Hepatocyte (in vitro differentiated cells): ENCODE results near the gene ADAMTS2. TPM values are rescaled to one million over a fixed set of nuclear protein-coding genes. Genes with fewer than 3 reads are reported as not detected.

Source experiments
- DNase-seq: peaks from one replicate; pipeline ENCODE4 v3.0.0-alpha.2; 2016; ENCODE audit warnings: low spot score
- H2AFZ ChIP-seq: fragments of 200-600 bp; sonication (generic); 2 replicates; pipeline ENCODE4 v1.6.0; 2016; ENCODE audit warnings: antibody characterized with exemption, mild to moderate bottlenecking
- H3K27ac ChIP-seq: fragments of 200-600 bp; sonication (generic); 2 replicates; pipeline ENCODE4 v1.5.1; 2016; ENCODE audit warnings: mild to moderate bottlenecking
- H3K27me3 ChIP-seq: fragments of 200-600 bp; sonication (generic); 2 replicates; pipeline ENCODE4 v1.6.1; 2016
- H3K36me3 ChIP-seq: fragments of 200-600 bp; sonication (generic); replicated peaks from 2 replicates; pipeline ENCODE4 v1.5.1; 2016; ENCODE audit warnings: low read depth; ENCODE audit not compliant: insufficient read depth
- H3K4me1 ChIP-seq: fragments of 200-600 bp; sonication (generic); 2 replicates; pipeline ENCODE4 v1.5.1; 2016; ENCODE audit warnings: mild to moderate bottlenecking, moderate library complexity; ENCODE audit not compliant: insufficient read depth
- H3K4me2 ChIP-seq: fragments of 200-600 bp; sonication (generic); 2 replicates; pipeline ENCODE4 v1.6.0; 2016
- H3K4me3 ChIP-seq: fragments of 200-600 bp; sonication (generic); 2 replicates; pipeline ENCODE4 v1.5.1; 2016; ENCODE audit warnings: mild to moderate bottlenecking
- H3K79me2 ChIP-seq: fragments of 200-600 bp; sonication (generic); 2 replicates; pipeline ENCODE4 v1.6.0; 2017; ENCODE audit warnings: mild to moderate bottlenecking
- H3K9me2 ChIP-seq: fragments of 200-600 bp; sonication (generic); replicated peaks from 2 replicates; pipeline ENCODE4 v1.6.0; 2017; ENCODE audit warnings: mild to moderate bottlenecking; ENCODE audit not compliant: insufficient read depth
- H3K9me3 ChIP-seq: fragments of 200-600 bp; sonication (generic); 2 replicates; pipeline ENCODE4 v1.5.1; 2016; ENCODE audit warnings: low read depth, mild to moderate bottlenecking
- H4K20me1 ChIP-seq: fragments of 200-600 bp; sonication (generic); 2 replicates; pipeline ENCODE4 v1.6.0; 2016; ENCODE audit warnings: mild to moderate bottlenecking; ENCODE audit not compliant: insufficient read depth, poor library complexity, severe bottlenecking
- EZH2 ChIP-seq: fragments of 200-600 bp; sonication (generic); IDR thresholded peaks from 2 replicates; pipeline ENCODE4 v1.6.1; 2016; ENCODE audit warnings: antibody characterized with exemption, mild to moderate bottlenecking, borderline replicate concordance
- EZH2phosphoT487 ChIP-seq: fragments of 200-600 bp; sonication (generic); IDR thresholded peaks from one replicate; pipeline ENCODE4 v1.6.1; 2018; ENCODE audit warnings: antibody characterized with exemption, mild to moderate bottlenecking, low read depth, moderate library complexity; ENCODE audit not compliant: unreplicated experiment, severe bottlenecking
- WGBS: methylation state at CpG from one replicate; pipeline ENCODE4 v1.1.6; 2016; ENCODE audit warnings: low lambda C conversion rate; ENCODE audit errors: missing lambda C conversion rate; 5-methylcytosine and 5-hydroxymethylcytosine counted together
- polyA plus RNA-seq: library from polyadenylated mRNA; unstranded; fragments of >200 nt; fragmentation: Nextera tagmentation; extraction: Ambion mirVana; gene quantifications from 2 replicates; pipeline ENCODE4 v1.2.1, GENCODE V29; 2016
- total RNA-seq: library from RNA; depleted of rRNA; stranded (reverse); fragments of >200 nt; gene quantifications from 2 replicates; pipeline ENCODE4 v1.2.3, GENCODE V29; 2014
- TF ChIP-seq, protein P1 (sequence below): fragments of 200-600 bp; sonication (generic); IDR thresholded peaks from 2 replicates; pipeline ENCODE4 v1.5.1; 2016; ENCODE audit warnings: antibody characterized with exemption, mild to moderate bottlenecking; ENCODE audit not compliant: poor library complexity

ADAMTS2 gene
- total and polyA plus RNA-seq, 2 experiments from 2014 or later: 55.4 to 78.8 TPM

DNA sequence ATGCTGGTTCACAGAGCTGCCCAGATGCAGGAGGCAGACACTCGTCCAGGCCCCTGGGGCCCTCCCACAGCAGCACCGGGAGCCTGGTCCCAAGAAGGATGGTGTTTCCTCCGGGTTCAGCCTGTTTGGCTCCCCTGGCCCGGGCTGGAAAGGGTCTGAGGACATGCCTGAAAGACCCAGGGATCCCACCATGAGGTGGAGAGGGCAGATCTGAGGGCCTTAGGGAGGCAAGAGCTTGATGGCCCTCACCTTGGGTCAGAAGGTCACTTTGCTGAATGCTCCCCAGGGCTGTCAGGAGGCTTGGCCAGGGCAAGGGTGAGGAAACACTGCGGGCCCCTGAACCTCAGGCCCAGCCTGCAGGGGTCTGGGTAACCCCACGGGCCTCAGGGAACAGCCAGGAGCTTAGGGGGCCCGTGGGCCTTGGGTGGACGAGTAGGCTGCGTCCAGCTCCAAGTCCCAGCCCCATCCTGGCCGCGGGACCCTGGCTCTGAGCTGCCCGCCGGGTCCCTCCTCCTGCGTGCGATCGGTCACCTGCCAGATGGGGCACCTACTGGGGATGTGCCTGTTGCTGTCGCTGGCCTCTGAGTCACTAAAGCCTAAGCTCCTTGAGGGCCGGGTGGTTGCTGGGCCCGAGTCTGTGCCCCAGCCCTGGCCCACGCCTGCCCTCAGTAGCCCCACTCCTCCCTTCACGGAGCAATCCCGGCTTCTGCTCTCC lies 178.9 kb downstream of the ADAMTS2 start:
- Histone ChIP-seq H3K36me3 (no peaks in the 10 kb centered on the region), H3K9me3 (no peaks in the 10 kb centered on the region), H2AFZ (no peak overlapping the region), H3K27ac (no peak overlapping the region), H3K4me3 (no peak overlapping the region), H3K79me2 (no peaks in the 10 kb centered on the region), H3K27me3 (no peaks in the 10 kb centered on the region), H3K4me2 (no peak overlapping the region), H3K4me1 (no peaks in the 10 kb centered on the region), H3K9me2 (no peaks in the 10 kb centered on the region), H4K20me1 (no peaks in the 10 kb centered on the region)
- DNase-seq: no peak
- WGBS: 94% methylated on average over 22 of the region's 22 CpGs
- TF ChIP-seq, protein P1, sequence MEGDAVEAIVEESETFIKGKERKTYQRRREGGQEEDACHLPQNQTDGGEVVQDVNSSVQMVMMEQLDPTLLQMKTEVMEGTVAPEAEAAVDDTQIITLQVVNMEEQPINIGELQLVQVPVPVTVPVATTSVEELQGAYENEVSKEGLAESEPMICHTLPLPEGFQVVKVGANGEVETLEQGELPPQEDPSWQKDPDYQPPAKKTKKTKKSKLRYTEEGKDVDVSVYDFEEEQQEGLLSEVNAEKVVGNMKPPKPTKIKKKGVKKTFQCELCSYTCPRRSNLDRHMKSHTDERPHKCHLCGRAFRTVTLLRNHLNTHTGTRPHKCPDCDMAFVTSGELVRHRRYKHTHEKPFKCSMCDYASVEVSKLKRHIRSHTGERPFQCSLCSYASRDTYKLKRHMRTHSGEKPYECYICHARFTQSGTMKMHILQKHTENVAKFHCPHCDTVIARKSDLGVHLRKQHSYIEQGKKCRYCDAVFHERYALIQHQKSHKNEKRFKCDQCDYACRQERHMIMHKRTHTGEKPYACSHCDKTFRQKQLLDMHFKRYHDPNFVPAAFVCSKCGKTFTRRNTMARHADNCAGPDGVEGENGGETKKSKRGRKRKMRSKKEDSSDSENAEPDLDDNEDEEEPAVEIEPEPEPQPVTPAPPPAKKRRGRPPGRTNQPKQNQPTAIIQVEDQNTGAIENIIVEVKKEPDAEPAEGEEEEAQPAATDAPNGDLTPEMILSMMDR: no peak
- no peak for TF ChIP-seq EZH2
- no peak for TF ChIP-seq EZH2phosphoT487

DNA sequence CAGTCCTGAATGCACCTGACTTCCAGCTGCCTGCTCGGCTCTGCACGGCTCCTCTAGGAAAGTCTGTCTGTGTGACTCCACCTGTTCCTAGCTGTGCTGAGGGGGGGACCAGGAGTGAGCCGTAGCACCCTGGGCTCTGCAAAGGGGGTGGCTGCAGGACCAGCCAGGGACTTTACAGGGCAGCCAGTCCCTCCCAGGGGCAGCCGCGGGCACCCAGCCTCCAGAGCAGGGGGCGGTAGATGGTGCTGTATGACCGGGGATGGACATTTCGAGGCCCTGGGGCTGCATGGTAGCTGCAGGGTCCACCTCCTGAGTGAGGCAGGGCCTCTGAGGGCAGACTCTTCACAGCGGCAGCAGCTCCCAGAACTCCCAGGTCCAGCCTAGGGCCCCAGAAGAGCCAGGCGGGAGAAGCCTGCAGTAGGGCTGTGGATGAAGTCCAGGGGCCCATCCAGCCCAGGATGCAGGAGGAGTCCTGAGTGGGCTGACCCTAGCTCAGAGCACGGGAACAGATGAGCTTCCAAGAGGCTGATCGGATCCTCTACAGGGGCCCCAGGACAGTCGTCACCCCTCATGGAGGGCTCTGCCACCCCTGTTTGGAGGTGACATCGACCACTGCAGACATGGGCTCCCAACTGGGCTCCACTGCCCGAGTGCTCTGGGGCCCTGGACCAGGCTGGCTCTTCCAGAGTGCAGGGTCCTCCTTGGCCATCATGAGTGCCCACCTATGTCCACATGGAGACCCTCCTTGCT lies 179.7 kb downstream of the ADAMTS2 start:
- Histone ChIP-seq H3K9me2 (no peaks in the 10 kb centered on the region), H3K4me2 (no peak overlapping the region), H3K27me3 (no peaks in the 10 kb centered on the region), H3K4me1 (no peaks in the 10 kb centered on the region), H4K20me1 (no peaks in the 10 kb centered on the region), H3K9me3 (no peaks in the 10 kb centered on the region), H3K27ac (no peak overlapping the region), H3K79me2 (no peaks in the 10 kb centered on the region), H2AFZ (no peak overlapping the region), H3K4me3 (no peak overlapping the region), H3K36me3 (no peaks in the 10 kb centered on the region)
- TF ChIP-seq EZH2 (no peak), EZH2phosphoT487 (no peak)
- TF ChIP-seq, protein P1: no peak
- 90% methylated on average over 15 of the region's 15 CpGs for WGBS
- no peak for DNase-seq

DNA sequence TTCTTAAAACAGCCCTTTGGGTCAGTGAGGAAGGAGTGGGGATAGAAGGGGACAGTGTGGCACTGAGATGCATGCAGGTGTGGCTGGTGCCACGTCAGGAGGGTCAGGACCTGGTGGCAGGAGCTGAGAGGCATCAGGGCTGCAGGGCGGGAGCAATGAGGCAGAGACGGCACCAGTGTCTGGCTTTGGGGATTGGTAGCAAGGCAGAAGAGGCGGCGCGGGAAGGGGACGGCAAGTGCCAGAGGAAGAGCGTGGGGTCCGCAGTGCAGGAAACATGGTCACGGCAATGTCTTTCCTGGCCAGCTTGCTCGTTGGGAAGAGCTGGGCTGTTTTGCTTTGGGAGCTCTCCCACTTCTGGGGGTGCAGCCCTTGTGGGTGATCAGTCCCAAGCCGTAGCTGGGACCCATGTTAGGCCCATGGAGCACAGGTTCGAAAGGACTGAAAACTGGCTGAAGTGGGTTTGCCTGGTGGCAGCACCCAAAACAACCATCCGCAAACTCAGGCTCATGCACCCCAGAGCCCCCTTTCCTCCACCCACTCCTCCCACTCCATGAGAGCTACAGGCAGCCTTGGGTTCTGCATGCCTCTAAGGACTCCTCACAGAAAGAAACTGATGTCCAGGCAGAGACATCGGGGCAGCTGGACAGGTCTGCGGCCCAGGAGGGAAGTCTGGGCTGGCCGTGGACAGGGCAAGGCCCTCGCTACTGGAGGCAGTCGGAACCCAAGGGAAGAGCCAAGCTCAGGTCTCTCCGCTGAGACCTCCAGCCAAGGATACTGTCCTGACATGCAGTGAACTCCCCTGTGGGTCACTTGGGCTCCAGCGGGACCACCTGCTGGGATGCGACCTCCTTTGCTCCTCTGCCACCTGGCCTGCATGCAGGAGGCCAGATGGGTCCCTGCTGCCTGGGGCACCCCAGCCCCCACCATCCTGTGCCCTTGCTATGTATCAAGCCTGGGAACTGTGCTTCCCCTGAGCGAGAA lies 180.6 kb downstream of the ADAMTS2 start:
- no peaks in the 10 kb centered on the region for H3K79me2 ChIP-seq
- no peak overlapping the region for H3K4me2 ChIP-seq
- TF ChIP-seq EZH2 (no peak), EZH2phosphoT487 (no peak)
- TF ChIP-seq, protein P1: no peak
- H3K36me3 ChIP-seq: no peaks in the 10 kb centered on the region
- H3K4me1 ChIP-seq: no peaks in the 10 kb centered on the region
- no peak overlapping the region for H3K27ac ChIP-seq
- DNase-seq: no peak
- no peak overlapping the region for H2AFZ ChIP-seq
- no peak overlapping the region for H3K4me3 ChIP-seq
- no peaks in the 10 kb centered on the region for H3K27me3 ChIP-seq
- no peaks in the 10 kb centered on the region for H3K9me2 ChIP-seq
- 96% methylated on average over 23 of the region's 23 CpGs for WGBS
- no peaks in the 10 kb centered on the region for H4K20me1 ChIP-seq
- H3K9me3 ChIP-seq: no peaks in the 10 kb centered on the region
